GM18907 (cell line): ENCODE results near the gene CCBE1.
"Not testable (repeated sequence)": the region's sequence is repeated elsewhere in the genome, so short reads cannot be mapped to it uniquely, and the experiment has no call there.

Experiments
- ATAC-seq: cut with Tn5 transposase; IDR thresholded peaks from one replicate; pipeline ENCODE4 v1.9.1; 2021; ENCODE audit warnings: mild to moderate bottlenecking, moderate library complexity; ENCODE audit not compliant: unreplicated experiment

CCBE1 gene

GRCh38 chr18:59715966-59716369 is 18.7 kb upstream of the CCBE1 start:
- ATAC-seq: no peak

GRCh38 chr18:59715445-59715844 is 18.2 kb upstream of the CCBE1 start:
- ATAC-seq: no peak

GRCh38 chr18:59714096-59714495 is 16.9 kb upstream of the CCBE1 start:
- not testable (repeated sequence) for ATAC-seq

GRCh38 chr18:59712311-59712710 is 15.1 kb upstream of the CCBE1 start:
- ATAC-seq: no peak

GRCh38 chr18:59708988-59709387 is 11.8 kb upstream of the CCBE1 start:
- no peak for ATAC-seq

- ATAC-seq: no peak
Measured at GRCh38 chr18:59707306-59707705, 10.1 kb upstream of the CCBE1 start.

GRCh38 chr18:59706499-59706898 is 9.3 kb upstream of the CCBE1 start:
- ATAC-seq: no peak

GRCh38 chr18:59705145-59705544 is 7.9 kb upstream of the CCBE1 start:
- ATAC-seq: no peak

- ATAC-seq: no peak
Measured at GRCh38 chr18:59704146-59704545, 6.9 kb upstream of the CCBE1 start.

GRCh38 chr18:59701272-59701671 is 4.0 kb upstream of the CCBE1 start:
- no peak for ATAC-seq

- ATAC-seq: no peak
Measured at GRCh38 chr18:59700535-59700967, 3.3 kb upstream of the CCBE1 start.

- no peak for ATAC-seq
Measured at GRCh38 chr18:59699750-59700534, 2.7 kb upstream of the CCBE1 start.

GRCh38 chr18:59699061-59699460 is 1.8 kb upstream of the CCBE1 start:
- ATAC-seq: no peak

GRCh38 chr18:59696311-59697235 is 650 bp downstream of the CCBE1 start:
- ATAC-seq: peak; percentile 33

- ATAC-seq: no peak
Measured at GRCh38 chr18:59695551-59695950, 1.7 kb downstream of the CCBE1 start.

GRCh38 chr18:59694824-59695223 is 2.4 kb downstream of the CCBE1 start:
- no peak for ATAC-seq

GRCh38 chr18:59691996-59692395 is 5.2 kb downstream of the CCBE1 start:
- ATAC-seq: no peak

- no peak for ATAC-seq
Measured at GRCh38 chr18:59690996-59691395, 6.2 kb downstream of the CCBE1 start.

GRCh38 chr18:59690186-59690982 is 6.8 kb downstream of the CCBE1 start:
- no peak for ATAC-seq

GRCh38 chr18:59689756-59690155 is 7.5 kb downstream of the CCBE1 start:
- no peak for ATAC-seq

- ATAC-seq: no peak
Measured at GRCh38 chr18:59686260-59686659, 11.0 kb downstream of the CCBE1 start.
